Large intestine (tissue), 3 donors: ENCODE data around the gene RIPPLY1. TPM values are rescaled to one million over a fixed set of nuclear protein-coding genes. Genes with fewer than 3 reads are reported as not detected.
A peak's percentile ranks its signal among the peaks of the same experiment; 100 is the strongest.

ENCODE experiments used
- DNase-seq, 2 donors: peaks; one replicate each; pipeline versions ENCODE4 v3.0.0 to v3.0.0-alpha.2; 2013
- H3K27ac ChIP-seq: one replicate; pipeline ENCODE4 v1.5.1; 2013; ENCODE audit warnings: low read length
- H3K27me3 ChIP-seq: 2 replicates; pipeline ENCODE4 v1.6.1; 2013; ENCODE audit warnings: low read length; ENCODE audit not compliant: control insufficient read depth, insufficient read depth
- H3K36me3 ChIP-seq: 2 replicates; pipeline ENCODE4 v1.6.1; 2013; ENCODE audit warnings: low read length; ENCODE audit not compliant: control insufficient read depth, insufficient read depth
- H3K4me1 ChIP-seq: one replicate; pipeline ENCODE4 v1.6.1; 2013; ENCODE audit warnings: low read length; ENCODE audit not compliant: control insufficient read depth, insufficient read depth
- H3K4me3 ChIP-seq: one replicate; pipeline ENCODE4 v1.5.1; 2013; ENCODE audit warnings: low read length
- H3K9me3 ChIP-seq: one replicate; pipeline ENCODE4 v1.6.1; 2013; ENCODE audit warnings: mild to moderate bottlenecking, low read depth, low read length, moderate library complexity; ENCODE audit not compliant: control insufficient read depth
- WGBS: methylation state at CpG from one replicate; pipeline ENCODE4 v1.1.5; 2013; ENCODE audit warnings: low lambda C conversion rate; ENCODE audit not compliant: insufficient coverage; 5-methylcytosine and 5-hydroxymethylcytosine counted together
- polyA plus RNA-seq: library from polyadenylated mRNA; unstranded; fragments of 120-200 nt; gene quantifications from one replicate; pipeline ENCODE4 v1.2.1, GENCODE V29; 2013

RIPPLY1 gene
- polyA plus RNA-seq, 1 donor = 0.81 TPM

GRCh38 chrX:106862972-106863688 is 40.0 kb downstream of the RIPPLY1 start:
- H3K36me3 ChIP-seq = peaks cover 2% of the 10 kb centered on the region
- no CpG with 5 or more reads among the region's 13 CpGs for WGBS
- H3K4me3 ChIP-seq = no peak overlapping the region
- no peaks in the 10 kb centered on the region for H3K4me1 ChIP-seq
- no peaks in the 10 kb centered on the region for H3K9me3 ChIP-seq
- peak; percentile 9 for DNase-seq
- no peaks in the 10 kb centered on the region for H3K27me3 ChIP-seq
- no peak overlapping the region for H3K27ac ChIP-seq

Other genes starting within 250 kb of the RIPPLY1 start
- gene RNF128, start 176.6 kb downstream of the RIPPLY1 start, polyA plus RNA-seq = 105 TPM
- 17.2 TPM for gene TBC1D8B, start 100.7 kb downstream of the RIPPLY1 start, polyA plus RNA-seq
- 196 TPM for gene CLDN2, start 17.1 kb upstream of the RIPPLY1 start, polyA plus RNA-seq
- gene MORC4, start 96.9 kb upstream of the RIPPLY1 start, polyA plus RNA-seq = 15.2 TPM
- 20.3 TPM for gene RBM41, start 215.5 kb upstream of the RIPPLY1 start, polyA plus RNA-seq